Hepatocyte (in vitro differentiated cells): ENCODE data around the gene LRRC47.

Source experiments
- CTCF ChIP-seq: fragments of 200-600 bp; sonication (generic); IDR thresholded peaks from 2 replicates; pipeline ENCODE4 v1.5.1; 2016; ENCODE audit warnings: antibody characterized with exemption, mild to moderate bottlenecking; ENCODE audit not compliant: poor library complexity
- EZH2 ChIP-seq: fragments of 200-600 bp; sonication (generic); IDR thresholded peaks from 2 replicates; pipeline ENCODE4 v1.6.1; 2016; ENCODE audit warnings: antibody characterized with exemption, mild to moderate bottlenecking, borderline replicate concordance

- TF ChIP-seq CTCF (no peak), EZH2 (no peak)
Measured at GRCh38 chr1:3777078-3777547, 19.2 kb downstream of the LRRC47 start.
